RWPE2 (cell line): ENCODE measurements around the gene WIZ.
"Not testable (repeated sequence)": the region's sequence is repeated elsewhere in the genome, so short reads cannot be mapped to it uniquely, and the experiment has no call there.

Experiments
- ATAC-seq: fragments of 200-7000 bp; cut with Tn5 transposase; 3 replicates; pipeline ENCODE4 v1.9.1; 2021; ENCODE audit warnings: low read depth
- DNase-seq: peaks from one replicate; pipeline ENCODE4 v3.0.0-alpha.2; 2020; ENCODE audit warnings: low spot score
- H3K27ac ChIP-seq: fragments of 450-650 bp; 2 replicates; pipeline ENCODE4 v1.5.1; 2017; ENCODE audit warnings: mild to moderate bottlenecking; ENCODE audit not compliant: poor library complexity, severe bottlenecking
- H3K27me3 ChIP-seq: fragments of 250-450 bp; sonication (Bioruptor Pico); 2 replicates; pipeline ENCODE4 v1.5.1; 2021; ENCODE audit warnings: mild to moderate bottlenecking, moderate library complexity; ENCODE audit not compliant: insufficient read depth, poor library complexity, severe bottlenecking
- H3K36me3 ChIP-seq: fragments of 250-450 bp; sonication (Bioruptor Pico); 2 replicates; pipeline ENCODE4 v1.5.1; 2020; ENCODE audit warnings: low read depth, mild to moderate bottlenecking, moderate library complexity
- H3K4me1 ChIP-seq: fragments of 250-450 bp; sonication (Bioruptor Pico); 2 replicates; pipeline ENCODE4 v1.5.1; 2021; ENCODE audit warnings: mild to moderate bottlenecking, moderate library complexity; ENCODE audit not compliant: insufficient read depth, poor library complexity, severe bottlenecking
- H3K4me3 ChIP-seq: fragments of 250-450 bp; sonication (Bioruptor Pico); 2 replicates; pipeline ENCODE4 v1.5.1; 2021; ENCODE audit warnings: mild to moderate bottlenecking, moderate library complexity; ENCODE audit not compliant: severe bottlenecking
- H3K9me3 ChIP-seq: fragments of 250-450 bp; sonication (Bioruptor Pico); 2 replicates; pipeline ENCODE4 v1.5.1; 2021; ENCODE audit warnings: mild to moderate bottlenecking, moderate library complexity; ENCODE audit not compliant: severe bottlenecking
- CTCF ChIP-seq: fragments of 450-650 bp; IDR thresholded peaks from one replicate; pipeline ENCODE4 v1.5.1; 2017; ENCODE audit warnings: mild to moderate bottlenecking, moderate library complexity; ENCODE audit not compliant: poor library complexity, severe bottlenecking

Gene WIZ

DNA sequence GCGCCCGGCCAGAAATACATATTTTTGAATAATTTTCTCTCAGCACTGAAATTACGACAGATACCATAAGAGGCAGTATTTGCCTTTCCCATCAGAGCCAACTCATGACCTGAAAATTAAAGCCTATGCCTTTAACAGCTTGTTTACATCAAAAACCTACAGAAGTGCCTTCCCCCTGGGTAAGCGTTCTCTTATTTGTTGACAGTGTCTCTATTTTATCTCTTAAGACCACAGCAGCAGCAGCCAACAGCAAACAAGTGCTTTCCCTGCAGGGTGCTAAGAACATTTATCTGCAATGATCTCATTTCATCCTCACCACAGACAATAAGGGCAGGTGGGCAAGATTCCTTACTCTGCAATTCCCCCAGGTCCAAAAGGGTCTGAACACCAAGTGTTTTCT, 36.9 kb downstream of the WIZ start:
- no peaks in the 10 kb centered on the region for H3K27me3 ChIP-seq
- H3K27ac ChIP-seq: no peak overlapping the region
- no peak for TF ChIP-seq CTCF
- ATAC-seq: no peak
- H3K4me3 ChIP-seq: no peak overlapping the region
- DNase-seq: peak; percentile 2
- H3K36me3 ChIP-seq: peaks cover 67% of the 10 kb centered on the region
- no peaks in the 10 kb centered on the region for H3K9me3 ChIP-seq
- no peaks in the 10 kb centered on the region for H3K4me1 ChIP-seq

GRCh38 chr19:15411351-15411750, 38.4 kb downstream of the WIZ start:
- not testable (repeated sequence) for H3K27ac ChIP-seq
- H3K36me3 ChIP-seq: peaks cover 73% of the 10 kb centered on the region

GRCh38 chr19:15404780-15405211, 45.0 kb downstream of the WIZ start:
- H3K4me1 ChIP-seq: no peaks in the 10 kb centered on the region
- DNase-seq: no peak
- no peak for ATAC-seq
- H3K36me3 ChIP-seq: peaks cover 66% of the 10 kb centered on the region
- no peaks in the 10 kb centered on the region for H3K27me3 ChIP-seq
- H3K27ac ChIP-seq: no peak overlapping the region
- no peak overlapping the region for H3K4me3 ChIP-seq
- no peak for TF ChIP-seq CTCF
- H3K9me3 ChIP-seq: no peaks in the 10 kb centered on the region

More at GRCh38 chr19:15411351-15411750, 38.4 kb downstream of the WIZ start:
- peak; percentile 6 for DNase-seq
- not testable (repeated sequence) for ATAC-seq, H3K4me1 ChIP-seq, H3K9me3 ChIP-seq, H3K4me3 ChIP-seq, H3K27me3 ChIP-seq

DNA sequence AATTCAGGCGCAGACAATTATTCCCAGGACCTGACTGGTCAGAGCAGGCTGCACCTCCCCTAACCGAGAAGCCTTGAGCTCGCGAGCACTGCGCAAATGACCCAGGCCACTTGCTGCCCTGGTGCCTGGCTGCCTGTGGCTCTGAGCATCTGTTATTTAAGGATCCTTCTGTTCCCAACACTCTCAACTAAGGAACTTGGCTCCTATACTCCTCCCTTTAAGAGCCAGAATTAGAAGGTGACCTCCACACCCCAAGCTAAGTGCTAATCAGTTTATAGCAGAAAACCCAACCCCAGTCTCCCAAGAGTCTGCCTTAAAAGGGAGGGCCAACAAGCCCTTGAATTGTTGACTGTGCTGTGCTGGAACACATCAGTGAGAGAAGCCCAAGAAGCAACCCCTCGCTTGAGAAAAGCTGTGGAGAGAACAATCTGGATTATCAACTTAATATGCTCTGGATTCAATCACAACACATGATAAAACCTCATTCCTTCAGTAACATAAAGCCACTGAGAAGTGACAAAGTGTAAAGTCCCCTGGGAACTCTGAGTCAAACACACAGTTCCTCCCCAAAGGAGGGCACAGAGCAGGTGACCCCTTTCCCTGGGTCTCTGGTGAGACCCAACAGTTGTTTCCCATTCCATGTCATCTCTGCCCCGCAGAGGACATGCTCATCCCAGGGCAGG, 45.5 kb downstream of the WIZ start:
- H3K36me3 ChIP-seq: peaks cover 66% of the 10 kb centered on the region
- H3K9me3 ChIP-seq: no peaks in the 10 kb centered on the region
- DNase-seq (no peak), ATAC-seq (no peak)
- H3K27me3 ChIP-seq: no peaks in the 10 kb centered on the region
- no peak overlapping the region for H3K27ac ChIP-seq
- no peaks in the 10 kb centered on the region for H3K4me1 ChIP-seq
- TF ChIP-seq CTCF: no peak
- no peak overlapping the region for H3K4me3 ChIP-seq

DNA sequence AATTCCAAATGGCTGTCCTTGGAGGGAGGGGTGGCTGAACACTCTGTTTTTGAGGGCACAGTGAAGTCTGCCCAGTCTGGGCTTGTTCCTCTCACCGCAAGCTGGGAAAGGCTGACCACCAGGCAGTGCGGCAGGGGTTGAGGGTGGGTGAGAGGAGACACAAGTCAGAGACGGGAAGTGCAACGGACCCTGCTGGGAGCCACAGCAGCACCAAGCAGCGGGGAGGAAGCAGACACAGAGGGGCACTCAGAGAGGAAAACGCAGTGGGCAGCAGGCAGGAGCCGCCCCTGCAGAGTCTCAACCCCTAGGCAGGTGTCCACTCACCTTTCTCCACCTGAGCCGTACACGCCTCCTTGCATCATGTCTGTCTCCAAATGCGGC, 46.6 kb downstream of the WIZ start:
- H3K36me3 ChIP-seq: peaks cover 69% of the 10 kb centered on the region
- no peak overlapping the region for H3K27ac ChIP-seq
- DNase-seq: no peak
- no peak overlapping the region for H3K4me3 ChIP-seq
- H3K27me3 ChIP-seq: no peaks in the 10 kb centered on the region
- no peaks in the 10 kb centered on the region for H3K9me3 ChIP-seq
- TF ChIP-seq CTCF: no peak
- no peaks in the 10 kb centered on the region for H3K4me1 ChIP-seq
- no peak for ATAC-seq
